K562 (cell line): Measurements from ENCODE around the gene STIM1. TPM values are rescaled to one million over a fixed set of nuclear protein-coding genes. Genes with fewer than 3 reads are reported as not detected.
A peak's percentile ranks its signal among the peaks of the same experiment; 100 is the strongest.

ENCODE experiments used
- ATAC-seq: fragments of 200-7000 bp; cut with Tn5 transposase; 3 replicates; pipeline ENCODE4 v1.9.1; 2020; ENCODE audit warnings: moderate library complexity
- BruUV-seq: library from RNA; stranded (reverse); fragments of 400-500 nt; replicated peaks from 2 replicates; lab custom pipeline; 2021; lab: Mats Ljungman, UMichigan
- CTCF ChIA-PET: fragments of 300-600 bp; formaldehyde crosslinking; extraction: SDS; loops from one replicate; lab custom pipeline; 2021; ENCODE audit warnings: low intra/inter-chr PET ratio; lab: Yijun Ruan, JAX
- POLR2A ChIA-PET: fragments of 300-600, 350-650 bp; sonication (Branson Sonifier 250); formaldehyde crosslinking; extraction: SDS; loops from one replicate; lab custom pipeline; 2021; ENCODE audit warnings: antibody characterized with exemption, inconsistent platforms; lab: Yijun Ruan, JAX
- DNase-seq, 4 experiments: peaks; one replicate each; pipeline versions ENCODE4 v3.0.0 to v3.0.0-alpha.2; 2011 to 2018; ENCODE audit warnings: low spot score in 3 of 4, mixed read lengths in 3 of 4; ENCODE audit errors: extremely low read depth in 1 of 4
- FAIRE-seq: peaks from 2 replicates; lab custom pipeline; 2011; peaks lifted over from hg19 to GRCh38; lab: Jason Lieb, UNC
- H2AFZ ChIP-seq: 2 replicates; pipeline ENCODE4 v1.6.0; 2011; ENCODE audit warnings: low read depth, low read length, control low read depth, inconsistent platforms
- H3K27ac ChIP-seq: fragments of 200-600 bp; 3 replicates; pipeline ENCODE4 v1.8.0; 2011; ENCODE audit warnings: low read depth, mild to moderate bottlenecking, control low read depth, inconsistent platforms, low read length, moderate library complexity, mixed read lengths; ENCODE audit errors: extremely low read depth
- H3K27me3 ChIP-seq, 2 experiments: fragments of 300-600 bp in 1 of 2; 2 replicates in 1 of 2; 3 replicates in 1 of 2; pipeline versions ENCODE4 v1.6.0 to v1.8.0; 2011; ENCODE audit warnings: inconsistent platforms in 2 of 2, low read length in 2 of 2, mild to moderate bottlenecking in 1 of 2, mixed read lengths in 1 of 2, moderate library complexity in 1 of 2; ENCODE audit not compliant: control insufficient read depth in 2 of 2, insufficient read depth in 2 of 2
- H3K36me3 ChIP-seq: fragments of 300-600 bp; 3 replicates; pipeline ENCODE4 v1.8.0; 2011; ENCODE audit warnings: mild to moderate bottlenecking, low read length, inconsistent platforms; ENCODE audit not compliant: control insufficient read depth, insufficient read depth
- H3K4me1 ChIP-seq, 2 experiments: fragments of 200-600 bp in 1 of 2; replicated peaks in 1 of 2; 2 replicates in 1 of 2; 3 replicates in 1 of 2; pipeline versions ENCODE4 v1.5.1 to v1.8.0; 2011; ENCODE audit warnings: inconsistent platforms in 2 of 2, low read length in 2 of 2, mild to moderate bottlenecking in 1 of 2, mixed read lengths in 1 of 2, moderate library complexity in 1 of 2; ENCODE audit not compliant: control insufficient read depth in 2 of 2, insufficient read depth in 2 of 2
- H3K4me2 ChIP-seq: 2 replicates; pipeline ENCODE4 v1.6.1; 2011; ENCODE audit warnings: low read length, control low read depth, inconsistent platforms, mixed read lengths; ENCODE audit not compliant: insufficient read depth
- H3K4me3 ChIP-seq: fragments of 200-600 bp; sonication (generic), shearing (Covaris generic); 2 replicates; pipeline ENCODE4 v1.5.1; 2016; ENCODE audit warnings: control low read depth, inconsistent platforms
- H3K79me2 ChIP-seq: fragments of 200-600 bp; 3 replicates; pipeline ENCODE4 v1.8.0; 2011; ENCODE audit warnings: low read length, inconsistent platforms; ENCODE audit not compliant: control insufficient read depth, insufficient read depth
- H3K9ac ChIP-seq, 2 experiments: 2 replicates each; pipeline versions ENCODE4 v1.6.0 to v1.6.1; 2011; ENCODE audit warnings: low read depth in 2 of 2, low read length in 2 of 2, control low read depth in 1 of 2, inconsistent platforms in 1 of 2, mild to moderate bottlenecking in 1 of 2, mixed read lengths in 1 of 2; ENCODE audit not compliant: insufficient read depth in 1 of 2
- H3K9me1 ChIP-seq: one replicate; pipeline ENCODE4 v1.6.0; 2011; ENCODE audit warnings: inconsistent platforms, mild to moderate bottlenecking, low read length, moderate library complexity; ENCODE audit not compliant: control insufficient read depth, insufficient read depth
- H3K9me3 ChIP-seq: replicated peaks from 2 replicates; pipeline ENCODE4 v1.5.1; 2011; ENCODE audit warnings: low read depth, low read length, inconsistent platforms; ENCODE audit not compliant: control insufficient read depth, insufficient read depth
- H4K20me1 ChIP-seq: replicated peaks from 2 replicates; pipeline ENCODE4 v1.6.1; 2011; ENCODE audit warnings: low read length, inconsistent platforms, mixed read lengths; ENCODE audit not compliant: control insufficient read depth, insufficient read depth
- CCNT2 ChIP-seq: IDR thresholded peaks from 2 replicates; pipeline ENCODE4 v1.6.1; 2011; ENCODE audit warnings: borderline replicate concordance, low read depth, mild to moderate bottlenecking, moderate library complexity, mixed read lengths, low read length; ENCODE audit not compliant: insufficient read length; ENCODE audit errors: extremely low read depth
- ELF4 ChIP-seq: fragments of 450-650 bp; formaldehyde crosslinking; IDR thresholded peaks from 2 replicates; pipeline ENCODE4 v1.4.0; 2022; ENCODE audit warnings: missing genetic modification characterization
- FOSL1 ChIP-seq: fragments of 200-800 bp; sonication (Bioruptor generic); conservative IDR thresholded peaks from 2 replicates; pipeline ENCODE4 v1.6.1; 2016; ENCODE audit warnings: missing genetic modification characterization, missing compliant biosample characterization
- PHF8 ChIP-seq: fragments of 200-600 bp; sonication (generic); IDR thresholded peaks from 2 replicates; pipeline ENCODE4 v1.6.1; 2012; ENCODE audit warnings: mixed run types, mild to moderate bottlenecking, inconsistent platforms, low read length, moderate library complexity, borderline replicate concordance
- TAF1 ChIP-seq: IDR thresholded peaks from 2 replicates; pipeline ENCODE4 v1.6.1; 2011; ENCODE audit warnings: mild to moderate bottlenecking, low read length, moderate library complexity; ENCODE audit not compliant: insufficient read depth, control insufficient read depth, severe bottlenecking; ENCODE audit errors: extremely low read depth
- ZFP36 ChIP-seq: fragments of 150-350 bp; IDR thresholded peaks from 2 replicates; pipeline ENCODE4 v1.6.1; 2018; ENCODE audit warnings: low read length, low read depth; ENCODE audit not compliant: partially characterized antibody
- ZNF134 ChIP-seq: fragments of 250-450 bp; sonication (Bioruptor Pico); conservative IDR thresholded peaks from 2 replicates; pipeline ENCODE4 v1.4.0; 2020
- WGBS: fragments of 100-300 bp; shearing (Covaris generic); methylation state at CpG from one replicate; pipeline ENCODE4 v1.1.6; 2016; ENCODE audit warnings: low coverage, mixed read lengths; ENCODE audit not compliant: insufficient coverage; ENCODE audit errors: missing lambda C conversion rate; 5-methylcytosine and 5-hydroxymethylcytosine counted together
- in situ Hi-C: fragments of 300-500 bp; cut with MboI; formaldehyde crosslinking; loops from 4 replicates; pipeline ENCODE4 v1.15.0; 2018; ENCODE audit warnings: inconsistent platforms, mixed read lengths
- intact Hi-C: fragments of 100-400 bp; cut with micrococcal nuclease; formaldehyde crosslinking; loops from 2 replicates; pipeline ENCODE4 v1.14.2; 2022
- polyA plus RNA-seq, 8 experiments: library from polyadenylated mRNA; depleted of rRNA in 4 of 8; stranded (reverse) in 5 of 8; unstranded in 3 of 8; fragments of >200 nt; fragmentation: Nextera tagmentation in 2 of 8; fragmentation: Illumina TruSeq in 1 of 8; extraction: Ambion mirVana in 2 of 8; extraction: Trizol in 1 of 8; gene quantifications; 2 replicates each; pipeline versions ENCODE4 v1.2.1 to v1.2.3, GENCODE V29; 2011 to 2014; ENCODE audit warnings: inconsistent platforms in 1 of 8, missing spikeins in 1 of 8
- total RNA-seq, 7 experiments: library from RNA; depleted of rRNA in 6 of 7; stranded (reverse); fragments of >200 nt in 6 of 7; fragmentation: Illumina TruSeq in 2 of 7; extraction: Trizol in 2 of 7; gene quantifications; 2 replicates each; pipeline versions ENCODE4 v1.2.1 to v1.2.3, GENCODE V29; 2011 to 2021; ENCODE audit warnings: low replicate concordance in 1 of 7

The STIM1 gene
- total and polyA plus RNA-seq, 9 of the 15 experiments (the other 6 are each of a cell fraction or from before 2014, with no cell fraction given), result 7.7 to 50.5 (median 22.5) TPM

DNA sequence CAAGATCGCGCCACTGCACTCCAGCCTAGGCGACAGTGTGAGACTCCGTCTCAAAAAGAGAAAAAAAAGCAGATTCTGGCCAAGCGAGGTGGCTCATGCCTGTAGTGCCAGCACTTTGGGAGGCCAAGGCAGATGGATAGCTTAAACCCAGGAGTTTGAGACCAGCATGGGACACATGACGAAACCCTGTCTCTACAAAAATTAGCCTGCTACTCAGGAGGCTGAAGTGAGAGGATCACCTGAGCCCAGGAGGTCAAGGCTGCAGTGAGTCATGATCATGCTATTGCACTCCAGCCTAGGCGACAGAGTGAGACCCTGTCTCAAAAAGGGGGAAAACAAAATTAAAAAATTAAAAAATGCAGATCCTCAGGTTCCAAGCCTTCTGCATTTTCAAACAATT, 33.2 kb upstream of the STIM1 start:
- TF ChIP-seq PHF8 (no peak), TAF1 (no peak), CCNT2 (no peak), ZNF134 (CRISPR knock-in tag) (no peak), ELF4 (CRISPR knock-in tag) (no peak)
- no peak overlapping the region for H3K27ac ChIP-seq
- H3K27me3 ChIP-seq, result no peaks in the 10 kb centered on the region
- H3K9ac ChIP-seq, result no peak overlapping the region
- peaks cover 5% of the 10 kb centered on the region for H3K9me1 ChIP-seq
- H2AFZ ChIP-seq, result no peak overlapping the region
- ATAC-seq (no peak), FAIRE-seq (no peak), DNase-seq (no peak)
- peaks cover 51% of the 10 kb centered on the region for H3K36me3 ChIP-seq
- H3K4me3 ChIP-seq, result no peak overlapping the region
- H4K20me1 ChIP-seq, result no peaks in the 10 kb centered on the region
- H3K4me1 ChIP-seq, result peaks cover 27 to 30% of the 10 kb centered on the region in 2 experiments
- H3K9me3 ChIP-seq, result no peaks in the 10 kb centered on the region
- ChIA-PET CTCF (no interaction called here), POLR2A (no interaction called here)
- peaks cover 21% of the 10 kb centered on the region for H3K79me2 ChIP-seq
- WGBS, result 81% methylated on average over 3 of the region's 7 CpGs
- in situ Hi-C loops (loop anchor here (25.0 kb wide), 1 partner anchor 360 kb away; no protein-coding TSS in a partner anchor), intact Hi-C loops (no loop called here)
- no peak overlapping the region for H3K4me2 ChIP-seq
- no TSS peak for BruUV-seq

DNA sequence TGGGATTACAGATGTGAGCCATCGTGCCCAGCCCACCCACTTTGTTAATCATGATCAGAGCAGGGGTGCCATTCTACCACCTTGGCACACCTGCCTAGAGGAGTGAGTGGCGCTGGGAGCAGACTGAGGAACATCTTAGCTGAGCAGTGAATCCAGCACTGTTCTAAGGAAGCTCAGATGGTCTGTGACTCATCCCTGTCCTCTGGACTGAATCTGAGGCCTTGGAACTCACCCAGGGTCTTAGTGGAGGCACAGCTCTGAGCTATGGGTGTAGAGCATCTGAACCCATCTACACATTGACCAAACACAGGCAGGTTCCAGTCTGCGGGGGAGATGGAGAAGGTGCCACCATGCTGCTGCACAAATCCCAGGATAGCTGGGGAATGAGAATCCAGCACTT, 32.2 kb upstream of the STIM1 start:
- Histone ChIP-seq H3K27ac (no peak overlapping the region), H3K36me3 (peaks cover 57% of the 10 kb centered on the region), H2AFZ (no peak overlapping the region), H3K9ac (peak overlapping the region in 1 of 2 experiments; percentile 61; a peak in 1 of 4 replicates), H4K20me1 (no peaks in the 10 kb centered on the region), H3K27me3 (no peaks in the 10 kb centered on the region), H3K9me1 (peaks cover 5% of the 10 kb centered on the region), H3K4me1 (peaks cover 23 to 30% of the 10 kb centered on the region in 2 experiments), H3K9me3 (no peaks in the 10 kb centered on the region), H3K79me2 (peaks cover 30% of the 10 kb centered on the region), H3K4me2 (no peak overlapping the region), H3K4me3 (no peak overlapping the region)
- WGBS, result 71% methylated on average over 3 of the region's 3 CpGs
- CTCF ChIA-PET, result no interaction called here
- FAIRE-seq, result no peak
- intact Hi-C loops (no loop called here), in situ Hi-C loops (loop anchor here (25.0 kb wide), 1 partner anchor 361 kb away; no protein-coding TSS in a partner anchor)
- no TSS peak for BruUV-seq
- ATAC-seq, result no peak
- no peak for TF ChIP-seq ZFP36
- TF ChIP-seq FOSL1 (tag), result 0 out of 2 replicates have a peak, but pooled peaks have one; percentile 29
- POLR2A ChIA-PET, result interaction anchor here (0.6 to 1.4 kb wide), 10 partner anchors 8 to 258 kb away, joined by 3 to 5 read pairs (median 4); partner anchors contain the start of gene PGAP2
- no peak for DNase-seq
